ENCODE data around the gene CSGALNACT2.

DNA sequence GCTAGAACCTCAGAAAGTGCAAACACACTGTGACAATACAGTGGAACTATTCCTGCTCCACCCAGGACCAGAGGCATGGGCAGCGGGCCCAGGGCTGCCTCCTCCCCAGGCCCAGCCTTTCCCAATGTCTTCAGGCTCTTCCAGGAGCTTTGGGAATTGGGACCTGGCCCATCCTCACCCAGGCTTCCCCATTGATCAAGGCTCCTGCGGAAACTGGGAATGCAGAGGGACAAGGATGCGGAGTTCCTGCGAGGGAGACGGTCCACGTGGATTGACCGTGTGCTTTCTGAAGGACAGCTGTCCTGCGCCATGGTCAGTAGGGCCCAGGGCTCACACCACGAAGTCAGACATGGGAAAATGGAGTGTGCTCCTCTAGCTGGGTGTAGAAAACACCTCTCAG, 56.6 kb downstream of the CSGALNACT2 start:
- TF ChIP-seq, protein P1, sequence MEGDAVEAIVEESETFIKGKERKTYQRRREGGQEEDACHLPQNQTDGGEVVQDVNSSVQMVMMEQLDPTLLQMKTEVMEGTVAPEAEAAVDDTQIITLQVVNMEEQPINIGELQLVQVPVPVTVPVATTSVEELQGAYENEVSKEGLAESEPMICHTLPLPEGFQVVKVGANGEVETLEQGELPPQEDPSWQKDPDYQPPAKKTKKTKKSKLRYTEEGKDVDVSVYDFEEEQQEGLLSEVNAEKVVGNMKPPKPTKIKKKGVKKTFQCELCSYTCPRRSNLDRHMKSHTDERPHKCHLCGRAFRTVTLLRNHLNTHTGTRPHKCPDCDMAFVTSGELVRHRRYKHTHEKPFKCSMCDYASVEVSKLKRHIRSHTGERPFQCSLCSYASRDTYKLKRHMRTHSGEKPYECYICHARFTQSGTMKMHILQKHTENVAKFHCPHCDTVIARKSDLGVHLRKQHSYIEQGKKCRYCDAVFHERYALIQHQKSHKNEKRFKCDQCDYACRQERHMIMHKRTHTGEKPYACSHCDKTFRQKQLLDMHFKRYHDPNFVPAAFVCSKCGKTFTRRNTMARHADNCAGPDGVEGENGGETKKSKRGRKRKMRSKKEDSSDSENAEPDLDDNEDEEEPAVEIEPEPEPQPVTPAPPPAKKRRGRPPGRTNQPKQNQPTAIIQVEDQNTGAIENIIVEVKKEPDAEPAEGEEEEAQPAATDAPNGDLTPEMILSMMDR (conservative IDR thresholded peaks at IDR 0.05; ENCODE audit: low read length) = no peak
- no peak for TF ChIP-seq EZH2phosphoT487 (IDR thresholded peaks at IDR 0.05; ENCODE audit: borderline replicate concordance, low read depth, low read length)
